Transverse colon (tissue), 4 donors: ENCODE measurements around the gene COPRS. TPM values are rescaled to one million over a fixed set of nuclear protein-coding genes. Genes with fewer than 3 reads are reported as not detected.

Experiments
- DNase-seq: peaks from one replicate; pipeline ENCODE4 v3.0.0-alpha.2; 2019
- H3K27ac ChIP-seq, 4 donors: fragments of 200-600 bp; sonication (generic); 2 replicates each; pipeline ENCODE4 v1.5.1; 2016 to 2018; ENCODE audit warnings: inconsistent platforms in 4 of 4
- H3K27me3 ChIP-seq: fragments of 200-600 bp; sonication (generic); 2 replicates; pipeline ENCODE4 v1.5.1; 2017; ENCODE audit warnings: inconsistent platforms
- H3K36me3 ChIP-seq, 4 donors: fragments of 200-600 bp; sonication (generic); 2 replicates each; pipeline ENCODE4 v1.5.1; 2017 to 2019; ENCODE audit warnings: inconsistent platforms in 4 of 4
- H3K4me1 ChIP-seq, 4 donors: fragments of 200-600 bp; sonication (generic); 2 replicates each; pipeline ENCODE4 v1.5.1; 2017 to 2020; ENCODE audit warnings: inconsistent platforms in 4 of 4
- H3K4me3 ChIP-seq, 4 donors: fragments of 200-600 bp; sonication (generic); 1 replicate in 1 of 4; 2 replicates in 3 of 4; pipeline versions ENCODE4 v1.5.1 to v1.6.1; 2017 to 2019; ENCODE audit warnings: inconsistent platforms in 4 of 4
- H3K9me3 ChIP-seq, 2 donors: fragments of 200-600 bp; sonication (generic); 2 replicates each; pipeline ENCODE4 v1.5.1; 2017 to 2019; ENCODE audit warnings: inconsistent platforms in 2 of 2
- EP300 ChIP-seq: sonication (generic); formaldehyde crosslinking; IDR thresholded peaks from one replicate; pipeline ENCODE4 v1.6.1; 2017; ENCODE audit warnings: antibody characterized with exemption, low read depth
- POLR2A ChIP-seq: fragments of 450-650 bp; IDR thresholded peaks from one replicate; pipeline ENCODE4 v1.6.1; 2016; ENCODE audit warnings: antibody characterized with exemption, mild to moderate bottlenecking, moderate library complexity
- POLR2AphosphoS5 ChIP-seq, 3 donors: sonication (generic); formaldehyde crosslinking; IDR thresholded peaks; one replicate each; pipeline ENCODE4 v1.6.1; 2016; ENCODE audit warnings: antibody characterized with exemption in 3 of 3
- WGBS, 2 donors: methylation state at CpG; one replicate each; pipeline ENCODE4 v1.1.5; 2018; ENCODE audit warnings: low coverage in 1 of 2; 5-methylcytosine and 5-hydroxymethylcytosine counted together
- in situ Hi-C, 4 donors: fragments of 200-750 bp; cut with MboI; loops; one replicate each; pipeline versions ENCODE4 v1.15.0 to v1.15.1; 2017; ENCODE audit warnings: low sequenced_read_pairs in 3 of 4, low pct_ligation_motif_present in 1 of 4, low pct_unique_long_range_greater_than_20kb in 1 of 4
- intact Hi-C: fragments of 100-400 bp; cut with DNase I; formaldehyde crosslinking; loops from one replicate; pipeline ENCODE4 v1.15.1; 2023; ENCODE audit warnings: low total_unique reads
- total RNA-seq, 4 donors: library from RNA; depleted of rRNA; stranded (reverse); fragments of >200 nt; gene quantifications; one replicate each; pipeline ENCODE4 v1.1.0, GENCODE V29; 2016
- TF ChIP-seq, protein P1 (sequence below), 5 experiments: fragments of 200-600 bp in 3 of 5; fragments of 450-650 bp in 2 of 5; sonication (generic) in 3 of 5; IDR thresholded peaks; 1 replicate in 2 of 5; 2 replicates in 3 of 5; pipeline ENCODE4 v1.5.1; 2016 to 2017; ENCODE audit warnings: antibody characterized with exemption in 5 of 5, inconsistent platforms in 3 of 5, mild to moderate bottlenecking in 2 of 5, moderate library complexity in 1 of 5

The COPRS gene
- total RNA-seq, 4 donors from 2014 or later: 19.8 to 43.8 (median 38.2) TPM

- in situ Hi-C loops: no loop called here
- intact Hi-C loops: no loop called here
- Histone ChIP-seq H3K4me1 (no peaks in the 10 kb centered on the region), H3K36me3 (peaks cover 0 to 74% (median 25%) of the 10 kb centered on the region in 4 donors), H3K9me3 (no peaks in the 10 kb centered on the region), H3K27ac (no peak overlapping the region), H3K4me3 (no peak overlapping the region), H3K27me3 (no peaks in the 10 kb centered on the region)
- DNase-seq: no peak
- TF ChIP-seq POLR2A: no peak
- TF ChIP-seq POLR2AphosphoS5 (IDR thresholded peaks at IDR 0.05): no peak
- no peak for TF ChIP-seq EP300
- TF ChIP-seq, protein P1, sequence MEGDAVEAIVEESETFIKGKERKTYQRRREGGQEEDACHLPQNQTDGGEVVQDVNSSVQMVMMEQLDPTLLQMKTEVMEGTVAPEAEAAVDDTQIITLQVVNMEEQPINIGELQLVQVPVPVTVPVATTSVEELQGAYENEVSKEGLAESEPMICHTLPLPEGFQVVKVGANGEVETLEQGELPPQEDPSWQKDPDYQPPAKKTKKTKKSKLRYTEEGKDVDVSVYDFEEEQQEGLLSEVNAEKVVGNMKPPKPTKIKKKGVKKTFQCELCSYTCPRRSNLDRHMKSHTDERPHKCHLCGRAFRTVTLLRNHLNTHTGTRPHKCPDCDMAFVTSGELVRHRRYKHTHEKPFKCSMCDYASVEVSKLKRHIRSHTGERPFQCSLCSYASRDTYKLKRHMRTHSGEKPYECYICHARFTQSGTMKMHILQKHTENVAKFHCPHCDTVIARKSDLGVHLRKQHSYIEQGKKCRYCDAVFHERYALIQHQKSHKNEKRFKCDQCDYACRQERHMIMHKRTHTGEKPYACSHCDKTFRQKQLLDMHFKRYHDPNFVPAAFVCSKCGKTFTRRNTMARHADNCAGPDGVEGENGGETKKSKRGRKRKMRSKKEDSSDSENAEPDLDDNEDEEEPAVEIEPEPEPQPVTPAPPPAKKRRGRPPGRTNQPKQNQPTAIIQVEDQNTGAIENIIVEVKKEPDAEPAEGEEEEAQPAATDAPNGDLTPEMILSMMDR (IDR thresholded peaks at IDR 0.05): no peak
- WGBS, 2 donors: 93 to 94% methylated on average over 3 to 5 of the region's 5 CpGs
Observed at GRCh38 chr17:31869797-31870568, 10.9 kb upstream of the COPRS start.

DNA sequence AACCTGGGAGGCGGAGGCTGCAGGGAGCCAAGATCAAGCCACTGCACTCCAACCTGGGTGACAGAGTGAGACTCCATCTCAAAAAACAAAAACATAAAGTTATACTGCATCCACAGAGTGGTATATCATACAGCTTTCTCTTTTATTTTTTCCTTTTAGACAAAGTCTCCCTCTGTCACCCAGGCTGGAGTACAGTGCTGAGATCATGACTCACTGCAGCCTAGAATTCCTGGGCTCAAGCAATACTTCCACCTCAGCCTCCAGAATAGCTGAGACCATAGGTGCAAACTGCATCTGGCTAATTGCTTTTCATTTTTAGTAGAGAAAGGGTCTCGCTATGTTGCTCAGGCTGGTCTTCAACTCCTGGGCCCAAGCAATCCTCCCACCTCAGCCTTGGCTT is 10.0 kb upstream of the COPRS start:
- Histone ChIP-seq H3K4me1 (no peaks in the 10 kb centered on the region), H3K9me3 (no peaks in the 10 kb centered on the region), H3K27me3 (no peaks in the 10 kb centered on the region), H3K36me3 (peaks cover 0 to 74% (median 28%) of the 10 kb centered on the region in 4 donors), H3K27ac (no peak overlapping the region), H3K4me3 (no peak overlapping the region)
- 98% methylated on average over 2 of the region's 2 CpGs; no CpG with 5 or more reads in 1 of the 2 donors for WGBS, 2 donors
- no peak for DNase-seq
- TF ChIP-seq EP300: no peak
- intact Hi-C loops: no loop called here
- in situ Hi-C loops: no loop called here

- Histone ChIP-seq H3K4me1 (peaks cover 6 to 24% (median 17%) of the 10 kb centered on the region in 4 donors), H3K36me3 (peaks cover 0 to 21% (median 7%) of the 10 kb centered on the region in 4 donors), H3K9me3 (no peaks in the 10 kb centered on the region), H3K27me3 (no peaks in the 10 kb centered on the region), H3K27ac (peak overlapping the region in 1 of 4 donors; percentile 90), H3K4me3 (peak overlapping the region in 3 of 4 donors; percentile 77 to 90 (median 79))
- 26 to 67% methylated on average over 3 to 16 of the region's 16 CpGs for WGBS, 2 donors
- no peak for DNase-seq
- in situ Hi-C loops: no loop called here
- intact Hi-C loops: loop anchor here (5.0 kb wide), 2 partner anchors 302 to 422 kb away; no protein-coding TSS in a partner anchor
- TF ChIP-seq EP300 (no peak), POLR2AphosphoS5 (IDR thresholded peaks at IDR 0.05) (no peak), POLR2A (no peak)
- TF ChIP-seq, protein P1 (IDR thresholded peaks at IDR 0.05): no peak
Observed at GRCh38 chr17:31859487-31860008, 504 bp upstream of the COPRS start.

DNA sequence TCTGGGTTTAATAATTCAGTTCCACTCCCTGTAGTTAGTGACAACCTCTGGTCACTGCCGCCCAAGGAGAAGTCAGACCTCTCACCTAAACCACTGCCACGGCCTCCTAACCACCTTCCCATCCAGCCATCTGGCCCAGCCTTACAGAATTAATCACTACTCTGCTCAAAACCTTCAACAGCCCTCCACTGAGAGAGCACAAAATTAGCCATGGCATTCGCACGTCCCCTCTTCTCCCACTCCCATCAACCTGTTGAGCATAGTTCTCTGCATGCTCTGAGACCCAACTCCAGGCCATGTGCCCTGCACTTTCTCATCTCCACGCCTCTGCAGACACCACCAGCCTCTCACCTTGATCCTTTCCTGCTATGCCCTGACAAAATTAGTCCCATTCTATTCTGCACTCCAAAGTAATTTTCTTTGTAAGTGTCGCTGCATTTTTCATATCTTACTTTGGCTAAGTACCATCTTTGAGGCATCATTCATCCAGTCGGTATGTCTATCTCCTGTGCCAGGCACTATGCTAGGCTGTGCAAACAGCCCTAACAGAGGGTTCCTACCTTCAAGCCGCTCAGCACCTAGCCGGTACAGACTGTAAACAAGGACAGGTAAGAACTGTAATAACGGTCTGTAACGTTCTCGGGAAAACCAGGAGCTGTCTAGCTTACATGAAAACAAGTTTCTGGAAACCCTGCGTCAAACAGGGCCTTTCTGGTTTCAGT is 963 bp downstream of the COPRS start:
- Histone ChIP-seq H3K27ac (peak overlapping the region; percentile 80 to 92 (median 86)), H3K9me3 (no peaks in the 10 kb centered on the region), H3K4me3 (peak overlapping the region; percentile 27 to 90 (median 78)), H3K4me1 (peaks cover 6 to 24% (median 17%) of the 10 kb centered on the region in 4 donors), H3K36me3 (peaks cover 0 to 6% (median 0%) of the 10 kb centered on the region in 4 donors), H3K27me3 (no peaks in the 10 kb centered on the region)
- in situ Hi-C loops (no loop called here), intact Hi-C loops (loop anchor here (5.0 kb wide), 2 partner anchors 301 to 421 kb away; no protein-coding TSS in a partner anchor)
- DNase-seq: no peak
- 25 to 45% methylated on average over 6 to 13 of the region's 13 CpGs for WGBS, 2 donors
- TF ChIP-seq, protein P1 (IDR thresholded peaks at IDR 0.05): no peak
- TF ChIP-seq POLR2AphosphoS5 (IDR thresholded peaks at IDR 0.05): no peak
- TF ChIP-seq EP300: no peak
- TF ChIP-seq POLR2A: no peak
